Karpas-422 (cell line): ENCODE measurements around the gene MBL2. TPM values are rescaled to one million over a fixed set of nuclear protein-coding genes. Genes with fewer than 3 reads are reported as not detected.

ENCODE experiments used
- DNase-seq: peaks from one replicate; pipeline ENCODE4 v3.0.0-alpha.2; 2015
- H2AFZ ChIP-seq: fragments of 200-600 bp; sonication (generic); 2 replicates; pipeline ENCODE4 v1.6.1; 2014; ENCODE audit warnings: antibody characterized with exemption, low read length, mixed read lengths
- H3K27ac ChIP-seq: fragments of 200-600 bp; sonication (generic); 2 replicates; pipeline ENCODE4 v1.5.1; 2014; ENCODE audit warnings: mild to moderate bottlenecking, low read length, moderate library complexity
- H3K27me3 ChIP-seq: fragments of 200-600 bp; sonication (generic); 2 replicates; pipeline ENCODE4 v1.6.1; 2014; ENCODE audit warnings: low read length, mixed read lengths
- H3K36me3 ChIP-seq: fragments of 200-600 bp; sonication (generic); 2 replicates; pipeline ENCODE4 v1.6.1; 2014; ENCODE audit warnings: low read length, mixed read lengths; ENCODE audit not compliant: insufficient read depth
- H3K4me1 ChIP-seq: fragments of 200-600 bp; sonication (generic); 2 replicates; pipeline ENCODE4 v1.6.1; 2014; ENCODE audit warnings: mild to moderate bottlenecking, low read length, mixed read lengths
- H3K4me2 ChIP-seq: fragments of 200-600 bp; sonication (generic); 2 replicates; pipeline ENCODE4 v1.6.1; 2014; ENCODE audit warnings: low read length, low read depth, mild to moderate bottlenecking; ENCODE audit not compliant: poor library complexity, severe bottlenecking
- H3K4me3 ChIP-seq: fragments of 200-600 bp; sonication (generic); 2 replicates; pipeline ENCODE4 v1.5.1; 2014; ENCODE audit warnings: mild to moderate bottlenecking, antibody characterized with exemption, low read length, mixed read lengths
- H3K79me2 ChIP-seq: fragments of 200-600 bp; sonication (generic); 2 replicates; pipeline ENCODE4 v1.6.1; 2014; ENCODE audit warnings: mild to moderate bottlenecking, low read length, mixed read lengths
- H3K9ac ChIP-seq: fragments of 200-600 bp; sonication (generic); 2 replicates; pipeline ENCODE4 v1.6.0; 2014; ENCODE audit warnings: low read length
- H3K9me2 ChIP-seq: fragments of 200-600 bp; sonication (generic), shearing (Covaris generic); replicated peaks from 2 replicates; pipeline ENCODE4 v1.6.0; 2014; ENCODE audit warnings: mild to moderate bottlenecking, low read length, moderate library complexity; ENCODE audit not compliant: insufficient read depth
- H3K9me3 ChIP-seq: fragments of 300-700, 200-600 bp; sonication (generic); 2 replicates; pipeline ENCODE4 v1.6.1; 2014; ENCODE audit warnings: low read length, mixed read lengths
- H4K20me1 ChIP-seq: fragments of 200-600 bp; sonication (generic); 2 replicates; pipeline ENCODE4 v1.6.1; 2014; ENCODE audit warnings: mild to moderate bottlenecking, antibody characterized with exemption, low read length, low read depth; ENCODE audit not compliant: insufficient read depth
- total RNA-seq: library from RNA; depleted of rRNA; stranded (reverse); fragments of >200 nt; shearing (Covaris generic); gene quantifications from 2 replicates; pipeline ENCODE4 v1.2.3, GENCODE V29; 2014; ENCODE audit warnings: low replicate concordance

The MBL2 gene
- total RNA-seq, 1 experiment from 2014 or later: not detected

DNA sequence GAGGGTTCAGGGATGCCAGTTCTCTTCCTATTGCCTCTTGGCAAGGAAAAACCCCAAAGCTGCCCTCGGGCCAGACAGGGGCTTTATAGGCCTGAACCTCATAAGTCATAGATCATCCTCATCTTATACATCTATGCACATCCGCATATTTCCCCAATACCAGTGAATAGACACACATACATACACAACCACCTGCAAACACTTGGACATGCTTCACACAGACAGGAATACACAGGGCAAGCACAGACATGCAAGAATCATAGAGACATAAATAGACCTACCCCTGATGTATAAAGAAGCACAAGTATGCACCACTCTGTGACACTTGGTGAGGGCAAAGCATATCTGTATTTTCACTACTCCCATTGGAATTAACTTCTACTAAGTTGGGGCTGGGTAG lies 30.7 kb downstream of the MBL2 start:
- no peak overlapping the region for H3K4me3 ChIP-seq
- H3K9me3 ChIP-seq: no peaks in the 10 kb centered on the region
- H3K27ac ChIP-seq: no peak overlapping the region
- no peak overlapping the region for H3K9ac ChIP-seq
- H4K20me1 ChIP-seq: no peaks in the 10 kb centered on the region
- H3K36me3 ChIP-seq: no peaks in the 10 kb centered on the region
- no peaks in the 10 kb centered on the region for H3K9me2 ChIP-seq
- no peak overlapping the region for H3K4me2 ChIP-seq
- no peak overlapping the region for H2AFZ ChIP-seq
- DNase-seq: no peak
- H3K79me2 ChIP-seq: no peaks in the 10 kb centered on the region
- no peaks in the 10 kb centered on the region for H3K4me1 ChIP-seq
- H3K27me3 ChIP-seq: no peaks in the 10 kb centered on the region

DNA sequence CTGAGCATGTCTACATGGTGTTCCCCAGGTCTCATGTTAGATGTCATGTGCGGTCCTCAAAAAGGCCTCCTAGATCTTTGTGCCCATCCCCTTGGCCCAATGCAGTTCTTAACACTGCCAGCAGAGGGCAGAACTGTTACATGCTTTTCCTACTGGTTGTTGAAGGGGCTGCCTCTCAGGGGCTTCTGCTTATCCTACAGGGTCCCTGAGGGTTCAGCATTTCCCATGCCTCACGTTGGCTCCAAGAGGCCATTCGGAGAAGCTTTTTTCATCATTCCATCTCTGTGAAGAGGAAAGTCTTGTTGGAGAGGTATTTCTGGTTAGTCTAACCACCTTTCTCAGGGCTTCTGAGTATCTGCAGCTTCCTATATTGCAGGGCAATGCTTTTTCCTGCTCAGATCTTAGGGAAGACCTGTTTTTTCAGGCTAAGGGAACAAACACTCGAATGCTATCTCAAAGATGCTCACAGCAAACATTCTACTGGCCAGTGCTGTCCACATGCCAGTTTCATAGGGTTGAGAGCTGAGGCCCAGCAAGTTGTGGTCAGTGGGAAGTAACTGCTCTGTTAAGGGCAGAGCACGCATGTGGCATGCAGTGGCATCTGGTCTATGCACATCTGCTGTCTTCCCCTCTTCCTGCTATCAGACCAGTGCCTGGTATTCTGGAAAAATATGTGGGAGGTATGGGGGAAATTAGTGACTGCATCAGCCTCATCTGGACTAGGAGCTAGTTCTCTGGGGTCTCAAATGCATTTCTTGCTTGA lies 31.5 kb downstream of the MBL2 start:
- no peak overlapping the region for H3K4me2 ChIP-seq
- H4K20me1 ChIP-seq: no peaks in the 10 kb centered on the region
- H3K9me3 ChIP-seq: no peaks in the 10 kb centered on the region
- H3K9ac ChIP-seq: no peak overlapping the region
- DNase-seq: peak; percentile 82
- no peaks in the 10 kb centered on the region for H3K4me1 ChIP-seq
- H3K9me2 ChIP-seq: no peaks in the 10 kb centered on the region
- H2AFZ ChIP-seq: no peak overlapping the region
- H3K27ac ChIP-seq: no peak overlapping the region
- H3K4me3 ChIP-seq: no peak overlapping the region
- no peaks in the 10 kb centered on the region for H3K27me3 ChIP-seq
- no peaks in the 10 kb centered on the region for H3K36me3 ChIP-seq
- no peaks in the 10 kb centered on the region for H3K79me2 ChIP-seq

DNA sequence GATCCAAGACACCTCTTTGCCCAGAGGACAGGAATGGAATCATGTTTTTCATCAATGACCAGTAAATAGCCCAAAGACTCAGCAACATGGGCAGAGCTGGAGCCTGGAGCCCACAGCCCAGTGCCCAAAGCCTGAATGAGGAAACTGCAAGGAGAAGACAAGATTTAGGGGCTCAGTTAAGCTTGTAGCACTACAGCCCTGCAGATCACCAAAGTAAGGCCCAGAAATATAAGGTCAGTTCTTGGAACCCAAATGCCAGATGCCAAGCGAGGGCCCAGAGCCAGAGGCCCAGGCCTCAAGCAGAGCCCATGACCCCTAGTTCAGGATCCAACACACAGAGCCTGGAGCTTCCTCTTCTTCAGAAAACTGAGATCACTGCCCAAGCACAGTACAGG lies 32.4 kb downstream of the MBL2 start:
- H2AFZ ChIP-seq: no peak overlapping the region
- no peak overlapping the region for H3K4me3 ChIP-seq
- H4K20me1 ChIP-seq: no peaks in the 10 kb centered on the region
- no peaks in the 10 kb centered on the region for H3K9me2 ChIP-seq
- H3K79me2 ChIP-seq: no peaks in the 10 kb centered on the region
- H3K4me1 ChIP-seq: no peaks in the 10 kb centered on the region
- no peak overlapping the region for H3K27ac ChIP-seq
- no peak overlapping the region for H3K9ac ChIP-seq
- no peak overlapping the region for H3K4me2 ChIP-seq
- no peaks in the 10 kb centered on the region for H3K9me3 ChIP-seq
- H3K27me3 ChIP-seq: no peaks in the 10 kb centered on the region
- no peak for DNase-seq
- no peaks in the 10 kb centered on the region for H3K36me3 ChIP-seq

DNA sequence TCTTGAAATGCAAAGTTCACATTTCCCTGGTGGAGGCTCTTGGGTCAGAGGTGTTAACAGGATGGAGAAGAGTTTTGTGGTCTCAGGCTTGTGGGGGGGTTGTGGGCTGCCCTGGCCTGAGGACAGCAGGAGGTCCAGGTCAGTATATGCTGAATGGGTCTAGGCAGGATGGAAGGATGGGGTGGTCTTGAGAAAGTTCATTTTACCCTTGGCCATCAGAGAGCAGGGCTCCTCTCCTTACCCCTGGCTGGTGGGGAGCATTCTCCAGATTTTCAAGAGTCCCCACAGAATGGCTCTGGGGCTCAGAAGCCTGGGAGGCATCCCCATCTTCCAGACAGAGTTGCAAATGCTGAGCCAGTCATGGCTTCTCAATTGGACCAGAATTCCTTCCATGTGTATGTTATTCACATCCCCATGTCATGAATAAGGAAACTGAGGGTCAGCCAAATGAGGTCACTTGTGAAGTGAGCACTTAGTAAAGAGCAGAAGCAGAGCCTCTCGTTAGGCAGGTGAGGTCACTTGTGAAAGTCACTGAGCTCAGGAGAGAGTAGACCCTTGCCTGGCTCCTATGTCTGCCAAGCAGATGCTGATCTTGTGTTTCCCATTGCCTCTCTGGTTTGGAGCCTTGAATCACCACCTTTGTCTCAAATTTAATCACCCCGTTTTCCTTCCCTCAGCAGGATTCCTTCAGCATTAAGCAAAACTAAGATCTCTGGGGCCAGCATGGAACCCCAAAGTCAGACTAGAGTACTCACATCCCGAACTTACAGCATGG lies 33.0 kb downstream of the MBL2 start:
- H3K9me3 ChIP-seq: no peaks in the 10 kb centered on the region
- H2AFZ ChIP-seq: no peak overlapping the region
- H3K4me3 ChIP-seq: no peak overlapping the region
- no peaks in the 10 kb centered on the region for H4K20me1 ChIP-seq
- H3K9me2 ChIP-seq: no peaks in the 10 kb centered on the region
- H3K27me3 ChIP-seq: no peaks in the 10 kb centered on the region
- no peaks in the 10 kb centered on the region for H3K36me3 ChIP-seq
- no peak overlapping the region for H3K27ac ChIP-seq
- no peak overlapping the region for H3K4me2 ChIP-seq
- H3K9ac ChIP-seq: no peak overlapping the region
- H3K79me2 ChIP-seq: no peaks in the 10 kb centered on the region
- H3K4me1 ChIP-seq: no peaks in the 10 kb centered on the region
- DNase-seq: no peak

DNA sequence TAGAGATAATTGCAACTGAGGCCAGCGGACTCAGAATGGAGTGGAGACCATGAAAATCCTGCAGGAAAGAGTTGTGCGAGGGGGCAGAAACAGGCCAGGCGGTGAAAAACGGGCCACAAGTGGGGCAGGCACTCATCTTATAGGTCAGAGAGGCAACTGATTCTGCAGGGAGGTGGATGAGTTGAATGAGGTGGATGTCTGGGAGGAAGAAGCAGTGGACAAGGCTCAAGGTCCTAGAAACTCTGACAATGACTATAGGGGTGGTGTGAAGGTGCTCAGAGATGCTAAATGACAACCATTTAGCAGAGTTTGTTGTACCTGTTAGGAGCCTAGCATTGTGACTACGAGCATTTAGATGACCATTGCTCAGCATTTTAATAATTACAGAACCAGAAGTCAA lies 33.6 kb downstream of the MBL2 start:
- H3K9me2 ChIP-seq: no peaks in the 10 kb centered on the region
- H3K79me2 ChIP-seq: no peaks in the 10 kb centered on the region
- no peak overlapping the region for H3K4me3 ChIP-seq
- no peaks in the 10 kb centered on the region for H3K9me3 ChIP-seq
- no peak overlapping the region for H2AFZ ChIP-seq
- H3K36me3 ChIP-seq: no peaks in the 10 kb centered on the region
- H3K9ac ChIP-seq: no peak overlapping the region
- no peaks in the 10 kb centered on the region for H3K4me1 ChIP-seq
- no peak overlapping the region for H3K27ac ChIP-seq
- no peak overlapping the region for H3K4me2 ChIP-seq
- no peaks in the 10 kb centered on the region for H4K20me1 ChIP-seq
- no peak for DNase-seq
- H3K27me3 ChIP-seq: no peaks in the 10 kb centered on the region

DNA sequence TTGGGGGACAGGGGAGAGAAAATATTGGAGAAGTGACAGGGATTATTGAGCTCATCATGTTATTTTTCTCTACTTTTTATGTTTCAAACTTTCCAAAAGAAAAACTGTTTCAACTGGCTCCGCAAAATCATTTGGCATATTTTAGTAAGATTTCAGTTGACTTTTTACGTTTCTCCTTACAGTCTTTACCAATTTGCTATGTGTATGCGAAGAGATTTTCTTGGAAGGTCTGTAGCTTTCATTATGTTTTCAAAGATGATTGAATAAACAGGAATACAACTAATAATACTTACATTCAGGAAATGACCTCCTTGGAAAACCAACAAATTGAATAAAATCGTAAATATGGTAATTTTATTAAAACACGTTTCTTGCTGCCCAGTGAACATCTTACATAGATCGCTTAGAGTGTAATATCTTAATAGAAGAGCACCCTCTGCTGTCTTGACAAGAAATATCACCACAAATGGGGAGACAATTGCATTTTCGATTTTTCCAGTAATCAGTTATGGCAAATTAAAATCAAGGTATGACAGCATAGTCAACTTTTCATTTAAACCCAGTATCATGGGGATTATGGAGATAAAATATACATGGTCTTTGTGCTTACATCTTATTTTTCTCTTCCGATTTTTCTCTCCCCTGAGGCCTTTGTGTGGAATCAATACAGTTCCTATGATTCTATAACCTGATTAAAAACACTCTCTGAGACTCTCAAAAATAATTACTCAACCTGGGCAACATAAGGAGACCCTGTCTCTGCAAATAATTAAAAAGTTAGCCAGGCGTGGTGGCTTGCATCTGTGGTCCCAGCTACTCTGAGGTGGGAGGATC lies 43.1 kb downstream of the MBL2 start:
- DNase-seq: peak; percentile 68
- no peak overlapping the region for H3K4me2 ChIP-seq
- H3K79me2 ChIP-seq: no peaks in the 10 kb centered on the region
- no peaks in the 10 kb centered on the region for H3K9me2 ChIP-seq
- no peaks in the 10 kb centered on the region for H3K9me3 ChIP-seq
- H3K9ac ChIP-seq: no peak overlapping the region
- H2AFZ ChIP-seq: no peak overlapping the region
- H3K4me3 ChIP-seq: no peak overlapping the region
- H3K27me3 ChIP-seq: no peaks in the 10 kb centered on the region
- H3K4me1 ChIP-seq: no peaks in the 10 kb centered on the region
- H3K27ac ChIP-seq: no peak overlapping the region
- H4K20me1 ChIP-seq: no peaks in the 10 kb centered on the region
- H3K36me3 ChIP-seq: no peaks in the 10 kb centered on the region

DNA sequence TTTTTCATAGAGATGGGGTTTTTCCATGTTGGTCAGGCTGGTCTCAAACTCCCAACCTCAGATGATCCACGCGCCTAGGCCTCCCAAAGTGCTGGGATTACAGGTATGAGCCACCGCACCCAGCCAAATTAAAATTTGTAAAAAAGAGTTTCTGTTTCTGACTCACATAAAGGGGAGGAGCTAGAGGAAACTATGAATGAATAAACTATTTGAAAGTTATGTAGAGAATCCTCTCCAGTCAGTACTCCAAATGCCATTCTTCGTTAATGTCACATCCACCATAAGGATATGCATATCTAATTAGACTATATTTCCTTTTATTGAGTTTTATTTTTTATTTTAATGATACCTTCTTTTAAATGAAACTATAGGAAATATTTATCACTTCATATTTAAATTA lies 52.6 kb downstream of the MBL2 start:
- Histone ChIP-seq H3K9ac (no peak overlapping the region), H3K9me3 (peaks cover 13% of the 10 kb centered on the region; the same call in 1 of the 2 replicates), H4K20me1 (no peaks in the 10 kb centered on the region), H3K27me3 (no peaks in the 10 kb centered on the region), H3K9me2 (no peaks in the 10 kb centered on the region), H3K4me3 (no peak overlapping the region), H2AFZ (no peak overlapping the region), H3K36me3 (no peaks in the 10 kb centered on the region), H3K79me2 (no peaks in the 10 kb centered on the region), H3K4me2 (no peak overlapping the region), H3K27ac (no peak overlapping the region), H3K4me1 (no peaks in the 10 kb centered on the region)
- DNase-seq: no peak
